GM12873 (cell line): ENCODE data around the gene AOX1.
A peak's percentile ranks its signal among the peaks of the same experiment; 100 is the strongest.

Experiments used
- CTCF ChIP-seq: IDR thresholded peaks from 2 replicates; pipeline ENCODE4 v1.5.1; 2012; ENCODE audit warnings: low read depth, mild to moderate bottlenecking, moderate library complexity, low read length, control low read depth; ENCODE audit not compliant: insufficient read depth; ENCODE audit errors: missing control alignments

Gene AOX1

DNA sequence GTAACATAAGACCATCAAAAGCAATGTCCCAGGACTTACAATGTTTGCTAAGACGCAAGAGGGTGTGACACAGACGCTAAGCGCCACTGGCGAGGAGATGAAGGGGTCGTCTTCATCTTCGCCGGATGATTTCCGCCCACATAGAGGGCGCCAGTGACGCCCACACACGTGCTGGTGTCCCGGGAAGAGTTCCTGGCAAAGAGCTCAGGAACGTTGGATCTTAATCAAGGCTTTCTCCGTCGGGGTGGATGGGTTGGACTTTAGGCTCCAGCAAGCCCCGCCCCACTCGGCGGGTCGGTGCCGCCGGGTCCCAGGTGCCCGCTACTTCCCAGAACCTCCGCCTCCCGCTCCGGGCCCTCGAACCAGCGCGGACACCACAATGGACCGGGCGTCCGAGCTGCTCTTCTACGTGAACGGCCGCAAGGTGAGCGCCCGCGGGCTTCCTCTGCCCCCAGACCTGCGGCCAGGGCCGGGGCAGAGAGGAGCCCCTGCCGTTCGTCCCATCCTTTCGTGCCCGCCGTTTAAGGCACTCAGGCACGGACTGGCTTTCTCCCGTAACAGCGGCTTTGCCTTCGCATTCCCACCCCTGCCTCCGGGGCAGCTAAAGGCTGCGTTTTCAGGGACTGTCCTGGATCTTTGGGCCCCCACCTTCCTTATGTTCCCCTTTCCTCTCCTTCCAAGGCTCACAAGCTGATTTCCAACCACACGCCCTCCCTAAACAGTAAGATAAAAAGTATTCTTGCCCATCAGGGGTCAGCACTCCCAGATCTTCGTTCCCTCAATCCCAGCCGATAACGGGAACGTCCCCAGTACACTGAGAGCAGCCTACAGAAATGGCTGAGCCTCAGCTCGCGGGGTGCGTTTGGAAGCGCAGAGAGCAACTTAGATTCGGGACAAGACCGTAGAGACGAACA, at the start of gene AOX1:
Gene AOX1 (plus strand): TSS at position 285 of the 914 bp plus-strand sequence. CDS start 95 bp downstream, at position 380.
- no peak for TF ChIP-seq CTCF

- no peak for TF ChIP-seq CTCF
Observed at GRCh38 chr2:200538139-200538538, 47.7 kb upstream of the AOX1 start.

GRCh38 chr2:200540793-200541192, 45.0 kb upstream of the AOX1 start:
- TF ChIP-seq CTCF, result no peak

DNA sequence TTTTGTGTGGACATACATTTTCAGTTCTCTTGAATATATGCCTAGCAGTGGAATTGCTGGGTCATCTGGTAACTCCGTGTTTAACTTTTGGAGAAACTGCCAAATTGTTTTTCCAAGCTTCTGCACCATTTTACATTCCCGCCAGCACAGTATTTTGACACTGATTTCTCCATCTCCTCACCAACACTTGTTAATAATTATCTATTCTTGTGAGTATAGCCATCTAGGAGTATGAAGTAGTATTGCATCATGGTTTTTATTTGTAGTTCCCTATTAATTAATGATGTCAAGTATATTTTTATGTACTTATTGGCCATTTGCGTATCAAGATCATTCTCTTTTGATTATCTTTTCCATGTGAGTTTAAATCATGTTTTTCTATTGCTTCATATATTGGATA, 17.9 kb upstream of the AOX1 start:
- TF ChIP-seq CTCF, result no peak

- TF ChIP-seq CTCF, result no peak
Observed at GRCh38 chr2:200575957-200576356, 9.9 kb upstream of the AOX1 start.

- peak; percentile 18 for TF ChIP-seq CTCF
Observed at GRCh38 chr2:200577027-200577426, 8.8 kb upstream of the AOX1 start.

GRCh38 chr2:200578778-200579177, 7.0 kb upstream of the AOX1 start:
- TF ChIP-seq CTCF, result peak; percentile 59
